IMR-90 (cell line): ENCODE data around the gene STK17A. TPM values are rescaled to one million over a fixed set of nuclear protein-coding genes. Genes with fewer than 3 reads are reported as not detected.

ENCODE experiments used
- ATAC-seq: fragments of 200-7000 bp; cut with Tn5 transposase; 2 replicates; pipeline ENCODE4 v1.9.1; 2020; ENCODE audit warnings: low read depth, mild to moderate bottlenecking, moderate library complexity
- BruUV-seq: library from RNA; stranded (reverse); fragments of 400-500 nt; replicated peaks from 2 replicates; lab custom pipeline; 2021; lab: Mats Ljungman, UMichigan
- CTCF ChIA-PET: fragments of 300-600 bp; formaldehyde crosslinking; extraction: SDS; loops from one replicate; lab custom pipeline; 2021; ENCODE audit warnings: antibody characterized with exemption; lab: Yijun Ruan, JAX
- POLR2A ChIA-PET: fragments of 300-600 bp; sonication (Branson Sonifier 250); formaldehyde crosslinking; loops from one replicate; lab custom pipeline; 2022; ENCODE audit warnings: antibody characterized with exemption; ENCODE audit not compliant: unreplicated experiment; lab: Charles Lee
- DNase-seq: peaks from one replicate; pipeline ENCODE4 v3.0.0; 2013
- H2AFZ ChIP-seq: replicated peaks from 2 replicates; pipeline ENCODE3; 2013; ENCODE audit warnings: low read length, mild to moderate bottlenecking; ENCODE audit not compliant: poor library complexity
- H2AK5ac ChIP-seq: 2 replicates; pipeline ENCODE4 v1.6.1; 2013; ENCODE audit warnings: low read depth, low read length, inconsistent platforms
- H2AK9ac ChIP-seq: replicated peaks from 2 replicates; pipeline ENCODE3; 2013; ENCODE audit warnings: mild to moderate bottlenecking, low read depth, low read length, moderate library complexity; ENCODE audit not compliant: poor library complexity
- H2BK120ac ChIP-seq: 2 replicates; pipeline ENCODE4 v1.6.1; 2013; ENCODE audit warnings: low read depth, low read length, inconsistent platforms
- H2BK15ac ChIP-seq: 3 replicates; pipeline ENCODE4 v1.6.1; 2013; ENCODE audit warnings: low read depth, low read length, inconsistent platforms
- H2BK20ac ChIP-seq: 2 replicates; pipeline ENCODE4 v1.6.1; 2013; ENCODE audit warnings: low read depth, mild to moderate bottlenecking, inconsistent platforms, low read length, moderate library complexity
- H2BK5ac ChIP-seq: 2 replicates; pipeline ENCODE4 v1.6.1; 2013; ENCODE audit warnings: mild to moderate bottlenecking, low read depth, low read length, inconsistent platforms; ENCODE audit not compliant: poor library complexity, severe bottlenecking
- H3K14ac ChIP-seq: replicated peaks from 2 replicates; pipeline ENCODE4 v1.6.1; 2013; ENCODE audit warnings: low read depth, low read length, inconsistent platforms
- H3K18ac ChIP-seq: 2 replicates; pipeline ENCODE4 v1.6.1; 2013; ENCODE audit warnings: low read depth, low read length, control low read depth
- H3K23ac ChIP-seq: 2 replicates; pipeline ENCODE4 v1.6.1; 2013; ENCODE audit warnings: low read depth, low read length, inconsistent platforms
- H3K27ac ChIP-seq: 2 replicates; pipeline ENCODE4 v1.5.1; 2013; ENCODE audit warnings: mild to moderate bottlenecking, control low read depth, low read length; ENCODE audit not compliant: insufficient read depth
- H3K27me3 ChIP-seq: 2 replicates; pipeline ENCODE4 v1.6.1; 2013; ENCODE audit warnings: low read length; ENCODE audit not compliant: control insufficient read depth, insufficient read depth
- H3K36me3 ChIP-seq: 2 replicates; pipeline ENCODE4 v1.6.1; 2013; ENCODE audit warnings: low read length, mixed read lengths; ENCODE audit not compliant: control insufficient read depth, insufficient read depth
- H3K4ac ChIP-seq: 2 replicates; pipeline ENCODE4 v1.6.1; 2013; ENCODE audit warnings: low read depth, low read length, inconsistent platforms
- H3K4me1 ChIP-seq: 2 replicates; pipeline ENCODE4 v1.6.1; 2013; ENCODE audit warnings: low read length, mixed read lengths; ENCODE audit not compliant: control insufficient read depth, insufficient read depth
- H3K4me2 ChIP-seq: 2 replicates; pipeline ENCODE4 v1.6.1; 2013; ENCODE audit warnings: low read depth, mild to moderate bottlenecking, control low read depth, low read length, moderate library complexity
- H3K4me3 ChIP-seq: 2 replicates; pipeline ENCODE4 v1.5.1; 2013; ENCODE audit warnings: low read depth, mild to moderate bottlenecking, control low read depth, low read length, moderate library complexity; ENCODE audit not compliant: insufficient read depth
- H3K56ac ChIP-seq: 2 replicates; pipeline ENCODE4 v1.6.1; 2013; ENCODE audit warnings: low read length, inconsistent platforms; ENCODE audit not compliant: insufficient read depth; ENCODE audit errors: extremely low read depth
- H3K79me1 ChIP-seq, 2 experiments: 2 replicates each; pipeline ENCODE4 v1.6.1; 2013; ENCODE audit warnings: low read length in 2 of 2, inconsistent platforms in 1 of 2, low read depth in 1 of 2
- H3K9ac ChIP-seq: 2 replicates; pipeline ENCODE4 v1.6.1; 2013; ENCODE audit warnings: low read depth, low read length, control low read depth
- H3K9me1 ChIP-seq: 2 replicates; pipeline ENCODE4 v1.6.1; 2013; ENCODE audit warnings: low read length, inconsistent platforms; ENCODE audit not compliant: insufficient read depth
- H3K9me3 ChIP-seq: 2 replicates; pipeline ENCODE4 v1.6.1; 2013; ENCODE audit warnings: low read length; ENCODE audit not compliant: control insufficient read depth, insufficient read depth
- H4K20me1 ChIP-seq: 2 replicates; pipeline ENCODE4 v1.6.1; 2013; ENCODE audit warnings: low read length, inconsistent platforms; ENCODE audit not compliant: insufficient read depth
- H4K5ac ChIP-seq: 2 replicates; pipeline ENCODE4 v1.6.1; 2013; ENCODE audit warnings: mild to moderate bottlenecking, low read depth, low read length, control low read depth
- H4K8ac ChIP-seq, 2 experiments: 2 replicates each; pipeline ENCODE4 v1.6.1; 2013; ENCODE audit warnings: low read depth in 2 of 2, low read length in 2 of 2, control low read depth in 1 of 2, inconsistent platforms in 1 of 2
- H4K91ac ChIP-seq: 2 replicates; pipeline ENCODE4 v1.6.1; 2013; ENCODE audit warnings: low read depth, low read length, inconsistent platforms; ENCODE audit not compliant: insufficient read depth
- CHD1 ChIP-seq: IDR thresholded peaks from 2 replicates; pipeline ENCODE4 v1.6.1; 2012; ENCODE audit warnings: low read depth, low read length, improper control_type of control experiment
- FOS ChIP-seq: fragments of 150-350 bp; IDR thresholded peaks from 2 replicates; pipeline ENCODE4 v1.6.1; 2016; ENCODE audit warnings: low read depth, low read length
- MAZ ChIP-seq: IDR thresholded peaks from 2 replicates; pipeline ENCODE4 v1.6.1; 2012; ENCODE audit warnings: low read depth, mild to moderate bottlenecking, low read length, improper control_type of control experiment, moderate library complexity, borderline replicate concordance
- MXI1 ChIP-seq: IDR thresholded peaks from 2 replicates; pipeline ENCODE4 v1.6.1; 2012; ENCODE audit warnings: low read depth, mild to moderate bottlenecking, low read length, moderate library complexity, borderline replicate concordance
- NFE2L2 ChIP-seq: fragments of 150-350 bp; IDR thresholded peaks from 2 replicates; pipeline ENCODE4 v1.6.1; 2016; ENCODE audit warnings: low read depth, mild to moderate bottlenecking, low read length
- RAD21 ChIP-seq: IDR thresholded peaks from 2 replicates; pipeline ENCODE4 v1.6.1; 2012; ENCODE audit warnings: low read length, improper control_type of control experiment
- USF2 ChIP-seq: fragments of 150-350 bp; IDR thresholded peaks from 2 replicates; pipeline ENCODE4 v1.6.1; 2017; ENCODE audit warnings: mild to moderate bottlenecking, antibody characterized with exemption, low read length, low read depth
- WGBS, 2 experiments: methylation state at CpG; one replicate each; pipeline versions ENCODE4 v1.1.5 to v1.1.7; 2013; ENCODE audit warnings: missing lambda C conversion rate in 2 of 2; ENCODE audit not compliant: insufficient read length in 1 of 2; ENCODE audit errors: extremely low coverage in 2 of 2; 5-methylcytosine and 5-hydroxymethylcytosine counted together
- dilution Hi-C: fragments of 300-500 bp; cut with HindIII; formaldehyde crosslinking; loops from one replicate; pipeline ENCODE4 v1.14.3; 2018; ENCODE audit warnings: low sequenced_read_pairs; ENCODE audit not compliant: unreplicated experiment
- in situ Hi-C: fragments of 300-500 bp; cut with MboI; formaldehyde crosslinking; loops from 3 replicates; pipeline ENCODE4 v1.14.3; 2019; ENCODE audit warnings: low sequenced_read_pairs, inconsistent platforms, mixed read lengths
- intact Hi-C: fragments of 100-400 bp; cut with micrococcal nuclease; formaldehyde crosslinking; loops from 2 replicates; pipeline ENCODE4 v1.10.0; 2022
- polyA plus RNA-seq, 3 experiments: library from polyadenylated mRNA; depleted of rRNA; stranded (reverse); fragments of >200 nt; gene quantifications; 2 replicates each; pipeline ENCODE4 v1.2.3, GENCODE V29; 2012; ENCODE audit warnings: low replicate concordance in 1 of 3
- total RNA-seq: library from RNA; depleted of rRNA; stranded (reverse); fragments of >200 nt; gene quantifications from 2 replicates; pipeline ENCODE4 v1.2.3, GENCODE V29; 2012
- TF ChIP-seq, protein P1 (sequence below): fragments of 150-350 bp; IDR thresholded peaks from 2 replicates; pipeline ENCODE4 v1.6.1; 2016; ENCODE audit warnings: low read depth, mild to moderate bottlenecking, low read length, moderate library complexity, borderline replicate concordance
- TF ChIP-seq, protein P2 (sequence below): conservative IDR thresholded peaks from 2 replicates; pipeline ENCODE4 v1.5.1; 2012; ENCODE audit warnings: mild to moderate bottlenecking, low read depth, low read length, improper control_type of control experiment

The STK17A gene
- total and polyA plus RNA-seq, 2 of the 4 experiments (the other 2 are of a cell fraction), result 40.5 to 50.5 TPM

GRCh38 chr7:43609097-43609496 is 26.2 kb downstream of the STK17A start:
- Histone ChIP-seq H2BK120ac (no peak overlapping the region), H2AFZ (no peak overlapping the region), H3K23ac (no peak overlapping the region), H3K9ac (no peak overlapping the region), H4K8ac (no peak overlapping the region), H2AK5ac (no peak overlapping the region), H3K4me1 (peaks cover 7% of the 10 kb centered on the region), H3K14ac (no peak overlapping the region), H3K9me3 (no peaks in the 10 kb centered on the region), H2AK9ac (no peak overlapping the region), H3K79me1 (peaks cover 27 to 56% of the 10 kb centered on the region in 2 experiments; a peak in 3 of 4 replicates), H3K18ac (no peak overlapping the region), H3K9me1 (peaks cover 10% of the 10 kb centered on the region), H3K4me2 (no peak overlapping the region), H3K4me3 (no peak overlapping the region), H3K27me3 (no peaks in the 10 kb centered on the region), H3K27ac (no peak overlapping the region), H3K36me3 (peaks cover 28% of the 10 kb centered on the region), H4K20me1 (peaks cover 44% of the 10 kb centered on the region), H2BK20ac (no peak overlapping the region), H3K4ac (no peak overlapping the region), H3K56ac (no peak overlapping the region), H4K91ac (no peak overlapping the region), H2BK15ac (no peak overlapping the region), H4K5ac (no peak overlapping the region), H2BK5ac (no peak overlapping the region)
- ChIA-PET POLR2A (no interaction called here), CTCF (interaction anchor here (1.0 kb wide), 1 partner anchor 26 kb away, joined by 4 read pairs; the partner anchor contains the start of gene STK17A)
- dilution Hi-C loops (no loop called here), intact Hi-C loops (no loop called here), in situ Hi-C loops (no loop called here)
- ATAC-seq, result no peak
- no peak for DNase-seq
- no TSS peak for BruUV-seq
- no CpG with 5 or more reads among the region's 2 CpGs for WGBS, 2 experiments
- TF ChIP-seq MXI1, result no peak
- no peak for TF ChIP-seq NFE2L2
- TF ChIP-seq FOS, result no peak
- TF ChIP-seq MAZ, result no peak
- TF ChIP-seq USF2, result no peak
- no peak for TF ChIP-seq RAD21
- TF ChIP-seq, protein P1, sequence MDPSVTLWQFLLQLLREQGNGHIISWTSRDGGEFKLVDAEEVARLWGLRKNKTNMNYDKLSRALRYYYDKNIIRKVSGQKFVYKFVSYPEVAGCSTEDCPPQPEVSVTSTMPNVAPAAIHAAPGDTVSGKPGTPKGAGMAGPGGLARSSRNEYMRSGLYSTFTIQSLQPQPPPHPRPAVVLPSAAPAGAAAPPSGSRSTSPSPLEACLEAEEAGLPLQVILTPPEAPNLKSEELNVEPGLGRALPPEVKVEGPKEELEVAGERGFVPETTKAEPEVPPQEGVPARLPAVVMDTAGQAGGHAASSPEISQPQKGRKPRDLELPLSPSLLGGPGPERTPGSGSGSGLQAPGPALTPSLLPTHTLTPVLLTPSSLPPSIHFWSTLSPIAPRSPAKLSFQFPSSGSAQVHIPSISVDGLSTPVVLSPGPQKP, result no peak
- TF ChIP-seq, protein P2, sequence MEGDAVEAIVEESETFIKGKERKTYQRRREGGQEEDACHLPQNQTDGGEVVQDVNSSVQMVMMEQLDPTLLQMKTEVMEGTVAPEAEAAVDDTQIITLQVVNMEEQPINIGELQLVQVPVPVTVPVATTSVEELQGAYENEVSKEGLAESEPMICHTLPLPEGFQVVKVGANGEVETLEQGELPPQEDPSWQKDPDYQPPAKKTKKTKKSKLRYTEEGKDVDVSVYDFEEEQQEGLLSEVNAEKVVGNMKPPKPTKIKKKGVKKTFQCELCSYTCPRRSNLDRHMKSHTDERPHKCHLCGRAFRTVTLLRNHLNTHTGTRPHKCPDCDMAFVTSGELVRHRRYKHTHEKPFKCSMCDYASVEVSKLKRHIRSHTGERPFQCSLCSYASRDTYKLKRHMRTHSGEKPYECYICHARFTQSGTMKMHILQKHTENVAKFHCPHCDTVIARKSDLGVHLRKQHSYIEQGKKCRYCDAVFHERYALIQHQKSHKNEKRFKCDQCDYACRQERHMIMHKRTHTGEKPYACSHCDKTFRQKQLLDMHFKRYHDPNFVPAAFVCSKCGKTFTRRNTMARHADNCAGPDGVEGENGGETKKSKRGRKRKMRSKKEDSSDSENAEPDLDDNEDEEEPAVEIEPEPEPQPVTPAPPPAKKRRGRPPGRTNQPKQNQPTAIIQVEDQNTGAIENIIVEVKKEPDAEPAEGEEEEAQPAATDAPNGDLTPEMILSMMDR, result no peak
- TF ChIP-seq CHD1, result no peak
